Glomerular endothelial cell (primary cell): ENCODE measurements around the gene ADORA2B. TPM values are rescaled to one million over a fixed set of nuclear protein-coding genes. Genes with fewer than 3 reads are reported as not detected.
"Not testable (repeated sequence)": the region's sequence is repeated elsewhere in the genome, so short reads cannot be mapped to it uniquely, and the experiment has no call there.

Experiments used
- DNase-seq: peaks from one replicate; pipeline ENCODE4 v3.0.0-alpha.2; 2011; ENCODE audit warnings: low read depth, low spot score; ENCODE audit errors: extremely low read depth
- total RNA-seq: library from RNA; depleted of rRNA; stranded (reverse); fragments of >200 nt; gene quantifications from 2 replicates; pipeline ENCODE4 v1.2.3, GENCODE V29; 2015

Gene ADORA2B
- 10.7 and 17.0 TPM in 2 replicates for total RNA-seq

GRCh38 chr17:15944759-15945526, at the start of gene ADORA2B:
Gene ADORA2B, plus strand, starts transcription at chr17:15945130. Its CDS starts 119 bp downstream, at chr17:15945249.
- no peak for DNase-seq

- DNase-seq, result no peak
These were observed 48.7 kb upstream of the ADORA2B start for GRCh38 chr17:15896277-15896676.

- no peak for DNase-seq
These were observed 48.1 kb upstream of the ADORA2B start for GRCh38 chr17:15896834-15897233.

- DNase-seq, result not testable (repeated sequence)
These were observed 45.3 kb upstream of the ADORA2B start for GRCh38 chr17:15899596-15899995.

GRCh38 chr17:15900871-15901270, 44.1 kb upstream of the ADORA2B start:
- no peak for DNase-seq

- not testable (repeated sequence) for DNase-seq
These were observed 39.7 kb upstream of the ADORA2B start for GRCh38 chr17:15905236-15905635.

- DNase-seq, result no peak
These were observed 37.6 kb upstream of the ADORA2B start for GRCh38 chr17:15907290-15907689.

GRCh38 chr17:15908378-15908777, 36.6 kb upstream of the ADORA2B start:
- DNase-seq, result no peak

- DNase-seq, result no peak
These were observed 35.4 kb upstream of the ADORA2B start for GRCh38 chr17:15909481-15909991.

GRCh38 chr17:15910791-15911190, 34.1 kb upstream of the ADORA2B start:
- DNase-seq, result no peak

- DNase-seq, result not testable (repeated sequence)
These were observed 33.2 kb upstream of the ADORA2B start for GRCh38 chr17:15911701-15912100.

- DNase-seq, result no peak
These were observed 32.4 kb upstream of the ADORA2B start for GRCh38 chr17:15912416-15912955.

- DNase-seq, result no peak
These were observed 31.1 kb upstream of the ADORA2B start for GRCh38 chr17:15913826-15914225.

GRCh38 chr17:15914400-15915170, 30.3 kb upstream of the ADORA2B start:
- DNase-seq, result no peak

GRCh38 chr17:15915961-15916360, 29.0 kb upstream of the ADORA2B start:
- no peak for DNase-seq

GRCh38 chr17:15917021-15917437, 27.9 kb upstream of the ADORA2B start:
- DNase-seq, result no peak

- no peak for DNase-seq
These were observed 27.4 kb upstream of the ADORA2B start for GRCh38 chr17:15917438-15918027.

GRCh38 chr17:15918261-15918660, 26.7 kb upstream of the ADORA2B start:
- no peak for DNase-seq

GRCh38 chr17:15918661-15919259, 26.2 kb upstream of the ADORA2B start:
- DNase-seq, result no peak

- no peak for DNase-seq
These were observed 25.5 kb upstream of the ADORA2B start for GRCh38 chr17:15919466-15919865.
